ENCODE measurements around the gene FBXL4. TPM values are rescaled to one million over a fixed set of nuclear protein-coding genes. Genes with fewer than 3 reads are reported as not detected.
"Not testable (repeated sequence)": the region's sequence is repeated elsewhere in the genome, so short reads cannot be mapped to it uniquely, and the experiment has no call there.

Gene FBXL4
- total RNA-seq, 1 experiment from 2014 or later, result 15.1 TPM

- no peaks in the 10 kb centered on the region for H3K4me1 ChIP-seq (replicated peaks; ENCODE audit: insufficient read depth)
- intact Hi-C loops (cut with micrococcal nuclease; ENCODE audit: unreplicated experiment), result no loop called here
- no peaks in the 10 kb centered on the region for H3K9me2 ChIP-seq (ENCODE audit: insufficient read depth)
- H3K9me3 ChIP-seq (ENCODE audit: insufficient read depth, low read depth), result peaks cover 4% of the 10 kb centered on the region; the same call in 1 of the 2 replicates
- no peak overlapping the region for H2AFZ ChIP-seq
- DNase-seq, result no peak
- ChIA-PET POLR2A (ENCODE audit: unreplicated experiment) (no interaction called here), CTCF (no interaction called here)
- H3K36me3 ChIP-seq (ENCODE audit: low read depth), result 0 out of 2 replicates have a peak, but pooled peaks cover 1% of the 10 kb centered on the region
- no TSS peak for BruUV-seq (replicated peaks)
- H3K79me2 ChIP-seq (ENCODE audit: low read depth), result no peaks in the 10 kb centered on the region
- no peak for TF ChIP-seq CTCF (conservative IDR thresholded peaks at IDR 0.05)
- H3F3A ChIP-seq (ENCODE audit: insufficient read depth, low read depth), result 0 out of 2 replicates have a peak, but pooled peaks cover 3% of the 10 kb centered on the region
- no peaks in the 10 kb centered on the region for H4K20me1 ChIP-seq (ENCODE audit: insufficient read depth)
- H3K27ac ChIP-seq, result no peak overlapping the region
- no peak overlapping the region for H3K4me2 ChIP-seq
- no peaks in the 10 kb centered on the region for H3K27me3 ChIP-seq (ENCODE audit: insufficient read depth, low read depth)
- H3K4me3 ChIP-seq, result no peak overlapping the region
Measured at GRCh38 chr6:98909236-98909635, 38.5 kb downstream of the FBXL4 start.

GRCh38 chr6:98906342-98906741 is 41.4 kb downstream of the FBXL4 start:
- H3K36me3 ChIP-seq (ENCODE audit: low read depth), result peaks cover 10% of the 10 kb centered on the region; the same call in 1 of the 2 replicates
- H3K9me3 ChIP-seq (ENCODE audit: insufficient read depth, low read depth); H3F3A ChIP-seq (ENCODE audit: insufficient read depth, low read depth); H3K4me3 ChIP-seq; H4K20me1 ChIP-seq (ENCODE audit: insufficient read depth); H3K4me1 ChIP-seq (replicated peaks; ENCODE audit: insufficient read depth); DNase-seq; H3K79me2 ChIP-seq (ENCODE audit: low read depth); H3K27ac ChIP-seq; H3K4me2 ChIP-seq; H2AFZ ChIP-seq; H3K9me2 ChIP-seq (ENCODE audit: insufficient read depth); intact Hi-C loops (cut with micrococcal nuclease; ENCODE audit: unreplicated experiment); H3K27me3 ChIP-seq (ENCODE audit: insufficient read depth, low read depth); POLR2A ChIA-PET (ENCODE audit: unreplicated experiment); CTCF ChIA-PET; BruUV-seq (replicated peaks): not testable (repeated sequence)

- Histone ChIP-seq H4K20me1 (ENCODE audit: insufficient read depth) (no peaks in the 10 kb centered on the region), H3K27ac (no peak overlapping the region), H3K79me2 (ENCODE audit: low read depth) (no peaks in the 10 kb centered on the region), H3K27me3 (ENCODE audit: insufficient read depth, low read depth) (no peaks in the 10 kb centered on the region), H3K9me2 (ENCODE audit: insufficient read depth) (no peaks in the 10 kb centered on the region), H3K4me2 (no peak overlapping the region), H3K9me3 (ENCODE audit: insufficient read depth, low read depth) (0 out of 2 replicates have a peak, but pooled peaks cover 3% of the 10 kb centered on the region), H3F3A (ENCODE audit: insufficient read depth, low read depth) (0 out of 2 replicates have a peak, but pooled peaks cover 3% of the 10 kb centered on the region), H3K4me3 (no peak overlapping the region), H2AFZ (no peak overlapping the region), H3K36me3 (ENCODE audit: low read depth) (peaks cover 11% of the 10 kb centered on the region; the same call in 1 of the 2 replicates), H3K4me1 (replicated peaks; ENCODE audit: insufficient read depth) (no peaks in the 10 kb centered on the region)
- DNase-seq, result no peak
- no TSS peak for BruUV-seq (replicated peaks)
- POLR2A ChIA-PET (ENCODE audit: unreplicated experiment), result no interaction called here
- intact Hi-C loops (cut with micrococcal nuclease; ENCODE audit: unreplicated experiment), result no loop called here
- TF ChIP-seq CTCF (conservative IDR thresholded peaks at IDR 0.05) (no peak), EZH2 (IDR thresholded peaks at IDR 0.05; ENCODE audit: low read depth) (no peak)
- CTCF ChIA-PET, result no interaction called here
Measured at GRCh38 chr6:98905759-98906158, 42.0 kb downstream of the FBXL4 start.

GRCh38 chr6:98904096-98904495 is 43.6 kb downstream of the FBXL4 start:
- CTCF ChIA-PET, result no interaction called here
- 0 out of 2 replicates have a peak, but pooled peaks cover 3% of the 10 kb centered on the region for H3F3A ChIP-seq (ENCODE audit: insufficient read depth, low read depth)
- 0 out of 2 replicates have a peak, but pooled peaks cover 3% of the 10 kb centered on the region for H3K9me3 ChIP-seq (ENCODE audit: insufficient read depth, low read depth)
- H2AFZ ChIP-seq, result no peak overlapping the region
- H3K36me3 ChIP-seq (ENCODE audit: low read depth), result peaks cover 22% of the 10 kb centered on the region; the same call in 1 of the 2 replicates
- no peak overlapping the region for H3K27ac ChIP-seq
- H3K79me2 ChIP-seq (ENCODE audit: low read depth), result no peaks in the 10 kb centered on the region
- H3K27me3 ChIP-seq (ENCODE audit: insufficient read depth, low read depth), result no peaks in the 10 kb centered on the region
- POLR2A ChIA-PET (ENCODE audit: unreplicated experiment), result no interaction called here
- no peak overlapping the region for H3K4me3 ChIP-seq
- no peaks in the 10 kb centered on the region for H4K20me1 ChIP-seq (ENCODE audit: insufficient read depth)
- TF ChIP-seq CTCF (conservative IDR thresholded peaks at IDR 0.05), result no peak
- no peak for TF ChIP-seq EZH2 (IDR thresholded peaks at IDR 0.05; ENCODE audit: low read depth)
- BruUV-seq (replicated peaks), result no TSS peak
- no peaks in the 10 kb centered on the region for H3K9me2 ChIP-seq (ENCODE audit: insufficient read depth)
- intact Hi-C loops (cut with micrococcal nuclease; ENCODE audit: unreplicated experiment), result no loop called here
- H3K4me1 ChIP-seq (replicated peaks; ENCODE audit: insufficient read depth), result no peaks in the 10 kb centered on the region
- DNase-seq, result no peak
- no peak overlapping the region for H3K4me2 ChIP-seq
